Osteoblast (primary cell): ENCODE data around the gene TIMM50. TPM values are rescaled to one million over a fixed set of nuclear protein-coding genes. Genes with fewer than 3 reads are reported as not detected.
"Not testable (repeated sequence)": the region's sequence is repeated elsewhere in the genome, so short reads cannot be mapped to it uniquely, and the experiment has no call there.

Experiments
- DNase-seq: peaks from one replicate; pipeline ENCODE4 v3.0.0; 2011; ENCODE audit warnings: low spot score, mixed read lengths; ENCODE audit not compliant: insufficient read length; ENCODE audit errors: missing footprints
- H2AFZ ChIP-seq: 2 replicates; pipeline ENCODE4 v1.6.0; 2011; ENCODE audit warnings: mild to moderate bottlenecking, low read length
- H3K27ac ChIP-seq: 2 replicates; pipeline ENCODE4 v1.5.1; 2011; ENCODE audit warnings: mild to moderate bottlenecking, low read depth, low read length, moderate library complexity
- H3K27me3 ChIP-seq: 2 replicates; pipeline ENCODE4 v1.6.0; 2012; ENCODE audit warnings: mild to moderate bottlenecking, control low read depth, inconsistent platforms, low read length, moderate library complexity; ENCODE audit not compliant: insufficient read depth
- H3K36me3 ChIP-seq: 2 replicates; pipeline ENCODE4 v1.5.1; 2011; ENCODE audit warnings: mild to moderate bottlenecking, low read length, control low read depth, moderate library complexity; ENCODE audit not compliant: insufficient read depth
- H3K4me1 ChIP-seq: 2 replicates; pipeline ENCODE4 v1.5.1; 2011; ENCODE audit warnings: mild to moderate bottlenecking, low read length, control low read depth, moderate library complexity; ENCODE audit not compliant: insufficient read depth
- H3K4me2 ChIP-seq: 2 replicates; pipeline ENCODE4 v1.6.0; 2011; ENCODE audit warnings: mild to moderate bottlenecking, low read length; ENCODE audit not compliant: insufficient read depth
- H3K4me3 ChIP-seq: fragments of 200-600 bp; sonication (generic); 3 replicates; pipeline ENCODE4 v1.5.1; 2012; ENCODE audit warnings: mild to moderate bottlenecking, low read length, inconsistent platforms; ENCODE audit not compliant: insufficient read depth
- H3K79me2 ChIP-seq: 2 replicates; pipeline ENCODE4 v1.6.0; 2012; ENCODE audit warnings: mild to moderate bottlenecking, low read length, control low read depth, inconsistent platforms; ENCODE audit not compliant: insufficient read depth
- H3K9me3 ChIP-seq: 2 replicates; pipeline ENCODE4 v1.5.1; 2011; ENCODE audit warnings: low read depth, low read length, control low read depth
- H4K20me1 ChIP-seq: 2 replicates; pipeline ENCODE4 v1.6.0; 2012; ENCODE audit warnings: mild to moderate bottlenecking, low read length, control low read depth; ENCODE audit not compliant: insufficient read depth
- total RNA-seq: library from RNA; depleted of rRNA; stranded (reverse); fragments of >200 nt; gene quantifications from 2 replicates; pipeline ENCODE4 v1.2.3, GENCODE V29; 2012
- TF ChIP-seq, protein P1 (sequence below): IDR thresholded peaks from 2 replicates; pipeline ENCODE4 v1.5.1; 2011; ENCODE audit warnings: mild to moderate bottlenecking, low read depth, low read length, moderate library complexity; ENCODE audit errors: extremely low read depth

TIMM50 gene
- total RNA-seq, 1 donor, result 36.9 TPM

DNA sequence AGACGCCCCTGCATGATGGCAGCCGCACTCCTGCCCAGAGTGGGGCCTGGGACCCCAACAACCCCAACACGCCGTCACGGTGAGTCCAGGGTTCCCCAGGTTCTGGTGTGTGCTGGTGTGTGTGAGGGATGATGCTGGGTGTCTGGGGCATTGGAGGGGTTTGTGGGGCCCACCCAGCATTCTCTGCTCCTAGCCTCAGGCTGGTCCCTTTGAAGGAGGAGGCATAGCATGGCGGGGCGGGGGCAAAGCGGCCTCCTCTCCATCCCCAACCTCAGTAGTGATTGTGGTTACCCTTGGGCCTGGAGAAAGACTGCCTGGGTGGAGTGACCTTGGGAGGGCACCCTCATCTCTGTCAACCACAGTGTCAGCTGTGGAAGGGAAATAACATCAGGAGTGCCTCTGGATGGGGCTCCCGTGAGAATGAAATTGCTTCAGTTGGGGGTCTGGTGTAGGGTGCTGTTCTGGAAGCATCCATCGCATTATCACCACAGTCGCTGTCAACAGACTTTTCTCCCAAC lies 7.1 kb upstream of the TIMM50 start:
- no peak overlapping the region for H2AFZ ChIP-seq
- no peaks in the 10 kb centered on the region for H3K27me3 ChIP-seq
- no peak overlapping the region for H3K4me3 ChIP-seq
- DNase-seq, result peak; percentile 68
- peaks cover 12% of the 10 kb centered on the region for H4K20me1 ChIP-seq
- no peak overlapping the region for H3K27ac ChIP-seq
- H3K36me3 ChIP-seq, result peaks cover 73% of the 10 kb centered on the region
- no peaks in the 10 kb centered on the region for H3K79me2 ChIP-seq
- H3K4me1 ChIP-seq, result no peaks in the 10 kb centered on the region
- no peak overlapping the region for H3K4me2 ChIP-seq
- no peaks in the 10 kb centered on the region for H3K9me3 ChIP-seq
- TF ChIP-seq, protein P1, sequence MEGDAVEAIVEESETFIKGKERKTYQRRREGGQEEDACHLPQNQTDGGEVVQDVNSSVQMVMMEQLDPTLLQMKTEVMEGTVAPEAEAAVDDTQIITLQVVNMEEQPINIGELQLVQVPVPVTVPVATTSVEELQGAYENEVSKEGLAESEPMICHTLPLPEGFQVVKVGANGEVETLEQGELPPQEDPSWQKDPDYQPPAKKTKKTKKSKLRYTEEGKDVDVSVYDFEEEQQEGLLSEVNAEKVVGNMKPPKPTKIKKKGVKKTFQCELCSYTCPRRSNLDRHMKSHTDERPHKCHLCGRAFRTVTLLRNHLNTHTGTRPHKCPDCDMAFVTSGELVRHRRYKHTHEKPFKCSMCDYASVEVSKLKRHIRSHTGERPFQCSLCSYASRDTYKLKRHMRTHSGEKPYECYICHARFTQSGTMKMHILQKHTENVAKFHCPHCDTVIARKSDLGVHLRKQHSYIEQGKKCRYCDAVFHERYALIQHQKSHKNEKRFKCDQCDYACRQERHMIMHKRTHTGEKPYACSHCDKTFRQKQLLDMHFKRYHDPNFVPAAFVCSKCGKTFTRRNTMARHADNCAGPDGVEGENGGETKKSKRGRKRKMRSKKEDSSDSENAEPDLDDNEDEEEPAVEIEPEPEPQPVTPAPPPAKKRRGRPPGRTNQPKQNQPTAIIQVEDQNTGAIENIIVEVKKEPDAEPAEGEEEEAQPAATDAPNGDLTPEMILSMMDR, result no peak

DNA sequence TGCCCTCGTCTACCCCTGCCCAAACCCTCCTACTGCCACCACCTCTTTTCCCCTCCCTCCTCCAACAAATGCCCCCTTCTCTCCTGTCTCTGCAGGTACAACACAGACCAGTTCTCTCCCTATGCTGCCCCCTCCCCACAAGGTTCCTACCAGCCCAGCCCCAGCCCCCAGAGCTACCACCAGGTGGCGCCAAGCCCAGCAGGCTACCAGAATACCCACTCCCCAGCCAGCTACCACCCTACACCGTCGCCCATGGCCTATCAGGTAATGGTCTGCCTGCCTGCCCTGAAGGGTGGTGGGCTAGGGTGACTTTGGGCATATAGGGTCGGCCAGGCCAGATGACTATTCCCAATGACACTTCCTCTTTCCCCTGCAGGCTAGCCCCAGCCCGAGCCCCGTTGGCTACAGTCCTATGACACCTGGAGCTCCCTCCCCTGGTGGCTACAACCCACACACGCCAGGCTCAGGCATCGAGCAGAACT lies 6.5 kb upstream of the TIMM50 start:
- H3K4me3 ChIP-seq, result no peak overlapping the region
- TF ChIP-seq, protein P1, result peak; percentile 78
- H3K27ac ChIP-seq, result no peak overlapping the region
- no peaks in the 10 kb centered on the region for H3K27me3 ChIP-seq
- no peaks in the 10 kb centered on the region for H3K4me1 ChIP-seq
- DNase-seq, result peak; percentile 91
- no peak overlapping the region for H2AFZ ChIP-seq
- H4K20me1 ChIP-seq, result peaks cover 9% of the 10 kb centered on the region
- H3K9me3 ChIP-seq, result no peaks in the 10 kb centered on the region
- peaks cover 67% of the 10 kb centered on the region for H3K36me3 ChIP-seq
- no peak overlapping the region for H3K4me2 ChIP-seq
- no peaks in the 10 kb centered on the region for H3K79me2 ChIP-seq

GRCh38 chr19:39475748-39476147 lies 4.9 kb upstream of the TIMM50 start:
- Histone ChIP-seq H3K79me2 (peaks cover 2% of the 10 kb centered on the region), H3K36me3 (peaks cover 52% of the 10 kb centered on the region), H3K4me2 (no peak overlapping the region), H3K4me1 (peaks cover 5% of the 10 kb centered on the region), H3K27ac (no peak overlapping the region), H2AFZ (no peak overlapping the region), H4K20me1 (peaks cover 7% of the 10 kb centered on the region), H3K9me3 (no peaks in the 10 kb centered on the region), H3K27me3 (no peaks in the 10 kb centered on the region), H3K4me3 (no peak overlapping the region)
- peak; percentile 38 for DNase-seq
- TF ChIP-seq, protein P1, result no peak

- DNase-seq, H3K27me3 ChIP-seq, H3K9me3 ChIP-seq, H2AFZ ChIP-seq, H3K4me2 ChIP-seq, H3K27ac ChIP-seq, H4K20me1 ChIP-seq, H3K4me3 ChIP-seq: not testable (repeated sequence)
- H3K36me3 ChIP-seq, result peaks cover 20% of the 10 kb centered on the region
- H3K4me1 ChIP-seq, result peaks cover 13% of the 10 kb centered on the region
- H3K79me2 ChIP-seq, result peaks cover 28% of the 10 kb centered on the region
These were observed 1.3 kb upstream of the TIMM50 start for GRCh38 chr19:39479319-39479801.
